Vagina (tissue), 2 donors: ENCODE measurements around the gene KLF6. TPM values are rescaled to one million over a fixed set of nuclear protein-coding genes. Genes with fewer than 3 reads are reported as not detected.

Experiments
- DNase-seq, 2 donors: peaks; one replicate each; pipeline ENCODE4 v3.0.0-alpha.2; 2017; ENCODE audit errors: extremely low spot score in 2 of 2
- H3K27ac ChIP-seq: fragments of 200-600 bp; sonication (generic); one replicate; pipeline ENCODE4 v1.5.1; 2019
- H3K27me3 ChIP-seq: fragments of 200-600 bp; sonication (generic); one replicate; pipeline ENCODE4 v1.5.1; 2019
- H3K36me3 ChIP-seq, 2 donors: fragments of 200-600 bp; sonication (generic); one replicate each; pipeline ENCODE4 v1.5.1; 2017 to 2019
- H3K4me1 ChIP-seq: fragments of 200-600 bp; sonication (generic); one replicate; pipeline ENCODE4 v1.5.1; 2019
- H3K4me3 ChIP-seq, 2 donors: fragments of 200-600 bp; sonication (generic); 1 replicate in 1 of 2; 2 replicates in 1 of 2; pipeline ENCODE4 v1.5.1; 2016 to 2019
- H3K9me3 ChIP-seq: fragments of 200-600 bp; sonication (generic); one replicate; pipeline ENCODE4 v1.5.1; 2019
- POLR2A ChIP-seq, 2 donors: fragments of 450-650 bp; IDR thresholded peaks; one replicate each; pipeline ENCODE4 v1.6.1; 2017; ENCODE audit warnings: antibody characterized with exemption in 2 of 2, mild to moderate bottlenecking in 2 of 2, moderate library complexity in 2 of 2
- POLR2AphosphoS5 ChIP-seq, 2 donors: sonication (generic); formaldehyde crosslinking; IDR thresholded peaks; one replicate each; pipeline ENCODE4 v1.9.0; 2017; ENCODE audit warnings: antibody characterized with exemption in 2 of 2, mild to moderate bottlenecking in 2 of 2, low read depth in 1 of 2; ENCODE audit not compliant: insufficient read depth in 1 of 2
- intact Hi-C: fragments of 100-400 bp; cut with DNase I; formaldehyde crosslinking; loops from one replicate; pipeline ENCODE4 v1.15.1; 2023
- total RNA-seq: library from RNA; depleted of rRNA; stranded (reverse); fragments of >200 nt; gene quantifications from one replicate; pipeline ENCODE4 v1.2.3, GENCODE V29; 2016
- TF ChIP-seq, protein P1 (sequence below), 3 experiments: fragments of 450-650 bp in 2 of 3; fragments of 200-600 bp in 1 of 3; sonication (generic) in 1 of 3; IDR thresholded peaks; one replicate each; pipeline ENCODE4 v1.5.1; 2017 to 2019; ENCODE audit warnings: antibody characterized with exemption in 3 of 3, mild to moderate bottlenecking in 2 of 3, moderate library complexity in 2 of 3

KLF6 gene
- total RNA-seq, 1 donor from 2014 or later, result 145 TPM

DNA sequence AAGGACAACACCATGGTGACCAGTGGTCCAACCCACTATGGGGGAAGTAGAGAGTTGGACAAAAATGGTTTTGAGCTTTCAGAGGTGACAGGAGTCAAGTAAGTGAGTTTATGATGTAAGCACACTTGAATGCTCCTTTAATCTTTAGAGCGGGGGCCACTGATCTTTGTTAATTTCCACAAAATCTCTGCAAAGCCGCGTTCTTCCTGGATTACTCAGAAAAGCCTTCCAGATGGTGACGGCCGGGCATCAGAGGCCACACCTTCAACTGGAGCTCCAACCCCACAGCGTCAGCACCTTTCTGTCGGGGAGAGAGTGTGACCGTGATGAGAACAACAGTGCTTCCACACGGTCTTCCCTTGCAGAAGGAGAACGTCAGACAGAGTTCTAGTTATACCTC, 35.2 kb upstream of the KLF6 start:
- Histone ChIP-seq H3K4me1 (no peaks in the 10 kb centered on the region), H3K36me3 (no peaks in the 10 kb centered on the region), H3K27ac (no peak overlapping the region), H3K9me3 (no peaks in the 10 kb centered on the region), H3K4me3 (no peak overlapping the region), H3K27me3 (no peaks in the 10 kb centered on the region)
- no peak for DNase-seq
- intact Hi-C loops, result no loop called here
- TF ChIP-seq POLR2A (IDR thresholded peaks at IDR 0.05) (no peak), POLR2AphosphoS5 (IDR thresholded peaks at IDR 0.05; ENCODE audit: insufficient read depth in 1 of 2, low read depth in 1 of 2) (no peak)
- TF ChIP-seq, protein P1, sequence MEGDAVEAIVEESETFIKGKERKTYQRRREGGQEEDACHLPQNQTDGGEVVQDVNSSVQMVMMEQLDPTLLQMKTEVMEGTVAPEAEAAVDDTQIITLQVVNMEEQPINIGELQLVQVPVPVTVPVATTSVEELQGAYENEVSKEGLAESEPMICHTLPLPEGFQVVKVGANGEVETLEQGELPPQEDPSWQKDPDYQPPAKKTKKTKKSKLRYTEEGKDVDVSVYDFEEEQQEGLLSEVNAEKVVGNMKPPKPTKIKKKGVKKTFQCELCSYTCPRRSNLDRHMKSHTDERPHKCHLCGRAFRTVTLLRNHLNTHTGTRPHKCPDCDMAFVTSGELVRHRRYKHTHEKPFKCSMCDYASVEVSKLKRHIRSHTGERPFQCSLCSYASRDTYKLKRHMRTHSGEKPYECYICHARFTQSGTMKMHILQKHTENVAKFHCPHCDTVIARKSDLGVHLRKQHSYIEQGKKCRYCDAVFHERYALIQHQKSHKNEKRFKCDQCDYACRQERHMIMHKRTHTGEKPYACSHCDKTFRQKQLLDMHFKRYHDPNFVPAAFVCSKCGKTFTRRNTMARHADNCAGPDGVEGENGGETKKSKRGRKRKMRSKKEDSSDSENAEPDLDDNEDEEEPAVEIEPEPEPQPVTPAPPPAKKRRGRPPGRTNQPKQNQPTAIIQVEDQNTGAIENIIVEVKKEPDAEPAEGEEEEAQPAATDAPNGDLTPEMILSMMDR (IDR thresholded peaks at IDR 0.05), result no peak

DNA sequence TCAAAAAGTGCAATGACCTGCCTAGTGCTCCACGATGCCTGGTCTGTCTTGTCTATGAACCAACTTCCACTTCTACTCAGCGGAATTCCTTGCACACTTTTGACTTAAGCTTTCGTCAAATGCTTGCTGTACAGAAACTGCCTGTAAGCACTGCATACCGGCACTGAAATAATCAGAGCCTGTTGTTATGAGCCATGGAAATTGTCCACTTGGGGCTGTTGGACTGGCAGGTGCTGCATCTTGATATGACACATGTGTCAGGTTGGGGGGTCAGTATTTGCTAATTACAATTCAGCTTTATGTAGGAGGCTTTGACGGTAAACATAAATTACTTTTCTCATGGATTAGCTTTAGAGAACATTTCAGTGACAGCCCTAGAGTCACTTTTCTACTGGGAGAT, 32.0 kb upstream of the KLF6 start:
- peaks cover 2% of the 10 kb centered on the region for H3K4me1 ChIP-seq
- H3K36me3 ChIP-seq, result no peaks in the 10 kb centered on the region
- intact Hi-C loops, result no loop called here
- DNase-seq, result no peak
- H3K4me3 ChIP-seq, result no peak overlapping the region
- H3K27me3 ChIP-seq, result no peaks in the 10 kb centered on the region
- TF ChIP-seq POLR2A (IDR thresholded peaks at IDR 0.05) (no peak), POLR2AphosphoS5 (IDR thresholded peaks at IDR 0.05; ENCODE audit: insufficient read depth in 1 of 2, low read depth in 1 of 2) (no peak)
- TF ChIP-seq, protein P1 (IDR thresholded peaks at IDR 0.05), result no peak
- H3K27ac ChIP-seq, result no peak overlapping the region
- H3K9me3 ChIP-seq, result no peaks in the 10 kb centered on the region

DNA sequence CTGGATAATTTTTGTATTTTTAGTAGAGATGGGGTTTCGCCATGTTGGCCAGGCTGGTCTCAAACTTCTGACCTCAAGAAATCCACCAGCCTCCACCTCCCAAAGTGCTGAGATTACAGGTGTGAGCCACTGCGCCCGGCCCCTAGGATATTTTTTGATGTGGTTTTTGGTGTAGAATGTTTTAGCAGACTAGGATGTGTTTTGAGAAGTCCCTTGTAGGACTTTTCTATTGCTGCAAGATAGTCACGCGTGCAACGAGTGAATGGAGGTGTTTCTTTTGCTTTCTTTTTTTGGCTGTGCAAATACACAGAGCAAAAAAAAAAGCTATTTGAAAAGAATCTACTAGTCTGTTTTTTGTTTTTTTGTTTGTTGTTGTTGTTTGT, 29.8 kb upstream of the KLF6 start:
- TF ChIP-seq, protein P1 (IDR thresholded peaks at IDR 0.05), result no peak
- TF ChIP-seq POLR2A (IDR thresholded peaks at IDR 0.05), result no peak
- no peak for TF ChIP-seq POLR2AphosphoS5 (IDR thresholded peaks at IDR 0.05; ENCODE audit: insufficient read depth in 1 of 2, low read depth in 1 of 2)
- H3K27ac ChIP-seq, result no peak overlapping the region
- H3K4me3 ChIP-seq, result no peak overlapping the region
- no peaks in the 10 kb centered on the region for H3K9me3 ChIP-seq
- intact Hi-C loops, result no loop called here
- no peaks in the 10 kb centered on the region for H3K36me3 ChIP-seq
- H3K4me1 ChIP-seq, result peaks cover 23% of the 10 kb centered on the region
- no peak for DNase-seq
- H3K27me3 ChIP-seq, result no peaks in the 10 kb centered on the region

DNA sequence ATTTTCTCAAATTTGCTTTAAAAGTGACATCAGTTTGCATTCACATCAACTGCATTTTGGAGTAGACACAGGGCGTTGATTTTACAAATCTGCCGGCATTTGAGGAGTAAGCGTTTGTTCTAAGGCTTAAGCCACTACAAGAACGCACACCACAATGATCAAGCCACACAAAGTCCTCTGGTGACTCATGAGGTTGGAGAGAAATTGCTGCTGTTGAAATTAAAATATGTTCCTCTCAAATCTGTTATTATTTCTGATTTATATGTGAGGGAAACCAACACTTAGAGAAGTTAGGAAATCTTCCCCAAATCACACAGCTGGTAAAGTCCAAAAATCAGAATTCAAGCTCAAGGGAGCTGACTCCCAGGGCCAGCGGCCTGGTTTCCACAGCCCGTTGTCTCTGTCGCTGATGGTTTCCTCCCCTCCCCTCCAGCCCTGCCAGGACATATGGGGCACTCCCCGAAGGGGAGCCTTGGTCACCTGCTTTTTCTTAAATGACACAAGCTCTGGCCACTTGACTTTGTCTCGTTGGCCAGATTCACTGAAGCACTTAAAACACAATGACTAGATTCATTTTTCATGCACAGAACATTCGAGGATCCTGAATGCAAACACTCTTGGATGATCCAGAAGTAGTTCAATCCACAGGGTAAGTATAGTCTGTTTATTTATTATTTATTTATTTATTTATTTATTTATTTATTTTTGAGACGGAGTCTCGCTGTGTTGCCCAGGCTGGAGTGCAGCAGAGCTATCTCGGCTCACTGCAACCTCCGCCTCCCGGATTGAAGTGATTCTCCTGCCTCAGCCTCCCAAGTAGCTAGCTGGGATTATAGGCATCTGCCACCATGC, 29.2 kb upstream of the KLF6 start:
- H3K27ac ChIP-seq, result no peak overlapping the region
- H3K4me1 ChIP-seq, result peaks cover 29% of the 10 kb centered on the region
- H3K9me3 ChIP-seq, result no peaks in the 10 kb centered on the region
- intact Hi-C loops, result no loop called here
- TF ChIP-seq POLR2A (IDR thresholded peaks at IDR 0.05), result no peak
- TF ChIP-seq, protein P1 (IDR thresholded peaks at IDR 0.05), result no peak
- no peak for TF ChIP-seq POLR2AphosphoS5 (IDR thresholded peaks at IDR 0.05; ENCODE audit: insufficient read depth in 1 of 2, low read depth in 1 of 2)
- H3K27me3 ChIP-seq, result no peaks in the 10 kb centered on the region
- no peak overlapping the region for H3K4me3 ChIP-seq
- H3K36me3 ChIP-seq, result no peaks in the 10 kb centered on the region
- DNase-seq, result no peak

DNA sequence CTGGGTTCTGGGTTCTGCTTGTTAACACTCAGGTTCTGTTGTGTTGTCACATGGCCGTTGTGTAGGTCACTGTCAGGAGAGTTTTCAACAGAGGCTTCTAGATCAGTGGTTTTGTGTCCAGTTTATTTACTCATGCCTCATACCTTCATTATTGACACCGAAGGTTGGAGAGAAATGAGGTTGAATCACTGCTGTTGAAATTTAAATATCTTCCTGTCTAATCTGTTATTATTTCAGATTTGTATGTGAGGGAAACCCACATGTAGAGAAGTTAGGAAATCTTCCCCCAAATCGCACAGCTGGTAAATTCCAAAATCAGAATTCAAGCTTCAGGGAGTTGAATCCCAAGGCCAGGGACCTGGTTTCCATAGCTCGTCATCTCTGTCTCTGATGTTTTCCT, 28.3 kb upstream of the KLF6 start:
- no peak for DNase-seq
- no peaks in the 10 kb centered on the region for H3K36me3 ChIP-seq

More for the DNA sequence above, 28.3 kb upstream of the KLF6 start:
- Histone ChIP-seq H3K27ac (no peak overlapping the region), H3K9me3 (no peaks in the 10 kb centered on the region), H3K4me3 (no peak overlapping the region), H3K27me3 (no peaks in the 10 kb centered on the region), H3K4me1 (peaks cover 37% of the 10 kb centered on the region)
- TF ChIP-seq, protein P1 (IDR thresholded peaks at IDR 0.05), result no peak
- TF ChIP-seq POLR2A (IDR thresholded peaks at IDR 0.05), result no peak
- no peak for TF ChIP-seq POLR2AphosphoS5 (IDR thresholded peaks at IDR 0.05; ENCODE audit: insufficient read depth in 1 of 2, low read depth in 1 of 2)
- intact Hi-C loops, result no loop called here
